NCI-H2196 treated with DMSO at 0.1 percent for 48 hours (cell line): ENCODE data around the gene CSRNP3.

ENCODE experiments used
- DNase-seq: peaks from one replicate; lab custom pipeline; 2025; ENCODE audit not compliant: unreplicated experiment; lab: John Stamatoyannopoulos, UW

CSRNP3 gene

DNA sequence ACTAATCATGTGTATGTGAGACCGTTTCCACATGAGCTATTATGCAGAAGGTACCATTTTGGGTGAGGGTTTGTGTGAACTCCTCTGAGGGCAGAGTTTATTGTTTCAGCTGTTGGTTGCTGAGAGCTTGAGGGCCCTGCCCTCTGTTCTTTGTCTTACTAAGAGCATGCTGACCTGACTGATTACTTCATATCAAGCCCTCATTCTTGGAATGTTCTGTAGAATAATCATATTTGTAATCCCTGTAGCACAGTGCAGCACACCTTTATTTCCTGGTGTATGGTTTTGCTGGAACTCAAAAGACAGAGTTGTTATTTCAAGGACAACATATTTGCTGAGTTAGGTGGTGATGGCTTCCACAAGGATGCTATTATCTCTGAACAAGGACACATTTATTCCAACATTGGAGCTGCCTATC is 206.1 kb downstream of the CSRNP3 start:
- no peak for DNase-seq

DNA sequence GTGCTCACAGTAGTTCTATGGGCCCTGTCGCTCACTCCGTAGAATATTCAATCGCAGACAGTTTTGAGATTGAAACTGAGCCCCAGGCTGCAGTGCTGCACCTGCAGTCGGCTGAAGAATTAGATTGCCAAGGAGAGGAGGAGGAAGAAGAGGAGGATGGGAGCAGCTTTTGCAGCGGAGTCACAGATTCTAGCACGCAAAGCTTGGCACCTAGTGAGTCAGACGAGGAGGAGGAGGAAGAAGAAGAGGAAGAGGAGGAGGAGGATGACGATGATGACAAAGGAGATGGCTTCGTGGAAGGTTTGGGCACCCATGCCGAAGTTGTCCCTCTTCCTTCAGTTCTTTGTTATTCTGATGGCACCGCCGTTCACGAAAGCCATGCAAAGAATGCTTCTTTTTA is 209.4 kb downstream of the CSRNP3 start:
- no peak for DNase-seq

DNA sequence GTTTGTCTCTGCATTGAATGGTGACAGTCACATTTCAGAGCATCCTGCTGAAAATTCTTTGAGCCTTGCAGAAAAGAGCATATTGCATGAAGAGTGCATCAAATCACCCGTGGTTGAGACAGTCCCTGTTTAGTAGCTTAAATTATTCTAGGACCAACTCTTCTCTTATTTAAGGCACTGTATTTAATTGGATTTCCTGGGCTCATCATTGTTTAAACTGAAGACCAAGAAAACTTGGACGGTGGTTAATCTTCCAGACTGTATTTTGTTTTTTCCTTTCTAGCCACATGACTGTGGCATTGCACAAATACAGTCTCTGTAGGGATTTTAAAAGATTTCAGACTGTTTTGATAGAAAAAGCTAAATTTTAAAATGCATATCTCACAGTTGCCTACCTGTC is 210.1 kb downstream of the CSRNP3 start:
- DNase-seq = no peak

GRCh38 chr2:165681841-165682240 is 212.3 kb downstream of the CSRNP3 start:
- peak; percentile 41 for DNase-seq

- no peak for DNase-seq
These were observed 213.0 kb downstream of the CSRNP3 start for GRCh38 chr2:165682546-165682945.

- DNase-seq = no peak
These were observed 217.3 kb downstream of the CSRNP3 start for GRCh38 chr2:165686800-165687199.

GRCh38 chr2:165687426-165688002 is 218.0 kb downstream of the CSRNP3 start:
- no peak for DNase-seq

- no peak for DNase-seq
These were observed 222.1 kb downstream of the CSRNP3 start for GRCh38 chr2:165691615-165692014.

DNA sequence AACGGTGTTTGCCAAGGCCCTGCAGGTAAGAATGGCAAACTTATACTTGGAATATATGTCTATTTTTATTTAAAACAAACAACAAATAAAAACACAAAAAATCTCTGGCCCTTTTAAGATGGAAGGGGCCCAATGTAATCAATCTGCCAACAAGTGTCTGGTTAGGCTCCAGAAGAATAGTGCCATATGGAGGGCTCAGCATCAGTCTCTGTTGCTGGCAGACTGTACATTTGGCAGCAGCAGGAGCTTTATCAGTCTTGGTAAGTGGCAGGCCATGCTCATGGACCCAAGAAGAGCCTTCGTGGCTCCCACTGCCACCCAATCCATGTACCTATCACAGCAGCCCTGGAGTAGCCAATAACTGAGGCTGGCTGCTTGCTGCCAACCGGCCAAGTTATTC is 223.4 kb downstream of the CSRNP3 start:
- no peak for DNase-seq

DNA sequence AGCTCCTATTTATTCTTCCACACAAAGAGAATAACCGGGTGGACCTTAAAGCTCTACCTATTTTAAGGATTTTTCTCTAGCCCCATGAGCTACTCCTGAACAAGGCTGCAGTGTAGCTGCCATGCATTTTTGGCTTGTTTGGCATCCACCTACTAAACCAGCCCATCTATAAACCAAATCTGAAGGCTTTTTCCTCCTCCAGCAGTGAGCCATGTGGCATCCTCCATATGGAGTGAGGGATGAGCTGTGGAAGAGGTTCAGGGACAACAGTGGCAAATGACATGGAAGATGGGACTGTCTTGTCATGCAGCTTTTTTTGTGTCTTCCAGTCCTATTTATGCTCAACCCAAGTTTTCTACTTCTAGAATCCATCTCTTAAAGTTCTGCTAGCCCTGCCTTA is 224.3 kb downstream of the CSRNP3 start:
- DNase-seq = no peak

- no peak for DNase-seq
These were observed 228.4 kb downstream of the CSRNP3 start for GRCh38 chr2:165697748-165698443.

DNA sequence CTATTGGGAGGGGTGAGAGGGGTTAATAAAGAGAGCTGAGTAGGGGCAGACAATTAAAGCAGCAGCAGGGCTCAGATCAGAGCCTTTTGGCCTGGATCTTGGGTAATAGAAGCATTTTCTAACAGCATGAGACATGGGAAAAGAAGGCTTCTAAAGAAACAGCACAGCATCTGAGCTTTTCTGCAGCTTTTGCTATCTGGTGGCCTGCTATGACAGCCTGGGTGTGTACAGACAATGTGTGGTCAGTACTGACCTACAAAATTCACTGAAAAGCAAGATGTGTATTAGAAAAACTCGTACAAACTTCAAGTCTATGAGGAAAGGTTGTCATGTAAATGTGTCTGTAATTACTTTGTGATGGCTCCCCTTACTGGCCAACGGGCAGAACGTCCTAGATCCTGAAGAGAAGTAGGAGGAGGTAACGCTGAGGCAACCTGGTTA is 229.0 kb downstream of the CSRNP3 start:
- DNase-seq = peak; percentile 49

- DNase-seq = no peak
These were observed 230.4 kb downstream of the CSRNP3 start for GRCh38 chr2:165699946-165700345.

GRCh38 chr2:165700531-165700930 is 231.0 kb downstream of the CSRNP3 start:
- DNase-seq = no peak

DNA sequence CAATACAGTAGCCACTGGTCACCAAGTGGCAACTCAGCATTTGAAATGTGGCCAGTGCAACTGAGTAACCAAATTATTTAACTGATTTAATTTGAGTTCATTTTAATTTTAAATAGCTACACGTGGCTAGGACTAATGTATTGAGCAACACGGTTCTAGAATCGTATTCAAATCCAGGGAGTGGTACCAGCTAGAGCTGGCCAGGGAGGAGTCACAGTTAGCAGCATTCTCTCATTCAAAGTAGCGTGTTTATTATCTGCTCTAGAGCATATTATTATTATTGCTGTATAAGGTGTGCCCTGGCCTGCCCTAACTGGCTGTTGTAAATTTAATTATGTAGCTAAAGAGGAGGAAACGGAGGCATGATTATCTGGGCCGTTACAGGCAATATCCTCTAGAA is 231.6 kb downstream of the CSRNP3 start:
- DNase-seq = no peak

DNA sequence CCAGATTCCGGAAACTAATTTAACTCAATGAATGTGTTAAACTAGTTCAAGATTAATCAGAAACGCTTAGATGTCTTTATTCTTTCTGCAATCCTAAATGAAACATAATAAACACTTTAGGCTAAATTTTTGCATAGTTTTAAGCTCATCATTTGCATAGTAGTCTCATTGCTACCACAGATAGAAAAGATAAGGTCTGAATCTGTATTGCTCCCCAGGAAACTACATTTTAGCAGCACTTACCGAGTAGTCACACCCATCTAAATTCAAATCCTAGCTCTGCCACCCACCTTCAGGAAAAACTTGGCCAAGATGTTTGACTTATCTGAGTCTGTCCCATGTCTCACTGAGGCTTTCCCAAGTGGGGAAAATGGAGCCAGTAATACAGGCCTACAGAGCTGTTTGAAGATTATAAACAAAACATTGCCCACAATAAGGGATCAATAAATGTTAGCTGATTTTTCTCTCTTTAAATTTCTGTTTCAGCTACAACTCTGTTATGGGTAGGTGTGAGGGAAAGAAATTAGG is 237.5 kb downstream of the CSRNP3 start:
- DNase-seq = no peak

DNA sequence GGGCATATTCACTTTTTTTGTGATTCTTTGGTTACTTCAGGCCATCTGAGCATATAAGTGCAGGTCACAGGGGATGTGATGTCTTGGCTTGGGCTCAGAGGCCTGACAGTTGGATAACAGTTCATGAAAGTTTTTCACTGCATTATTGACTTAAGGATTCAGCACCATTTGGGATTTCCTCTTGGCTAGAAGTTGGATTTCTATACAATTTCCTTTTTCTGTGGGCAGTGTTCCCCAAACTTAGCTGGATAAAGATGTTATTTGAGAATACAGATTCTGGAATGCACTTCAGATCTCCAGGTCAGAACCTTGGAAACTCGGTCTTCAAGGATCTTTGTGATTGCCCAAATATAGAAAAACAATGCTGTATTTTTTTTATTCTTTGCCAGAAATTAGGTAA is 246.6 kb downstream of the CSRNP3 start:
- no peak for DNase-seq

DNA sequence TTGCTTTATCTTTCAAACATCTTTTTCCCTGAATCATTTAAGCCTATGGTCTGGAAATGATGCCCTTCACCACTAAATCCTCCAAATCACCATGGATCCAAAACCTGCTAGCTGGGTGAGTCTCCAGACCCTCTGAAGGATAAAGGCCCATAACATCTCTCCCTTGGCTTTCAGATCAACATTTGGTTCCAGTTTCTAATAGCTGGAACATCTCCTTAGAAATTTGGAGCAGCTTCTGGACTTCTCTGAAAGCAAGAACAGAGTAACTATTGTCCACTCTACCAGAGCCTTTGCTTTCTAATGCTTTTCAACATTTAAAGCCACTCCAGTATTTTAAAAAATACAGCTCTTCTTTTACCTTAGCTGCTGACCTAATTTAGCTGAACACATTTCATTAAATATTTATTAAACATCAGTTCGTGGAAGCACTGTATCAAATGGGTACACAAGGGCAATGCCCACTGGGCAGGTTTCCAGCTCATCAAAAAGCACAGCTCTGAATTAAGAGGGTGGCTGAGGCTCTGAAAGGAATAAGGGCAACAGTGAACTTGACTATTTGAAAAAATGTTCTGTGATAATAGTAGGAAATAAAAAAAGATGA is 249.2 kb downstream of the CSRNP3 start:
- DNase-seq = no peak

DNA sequence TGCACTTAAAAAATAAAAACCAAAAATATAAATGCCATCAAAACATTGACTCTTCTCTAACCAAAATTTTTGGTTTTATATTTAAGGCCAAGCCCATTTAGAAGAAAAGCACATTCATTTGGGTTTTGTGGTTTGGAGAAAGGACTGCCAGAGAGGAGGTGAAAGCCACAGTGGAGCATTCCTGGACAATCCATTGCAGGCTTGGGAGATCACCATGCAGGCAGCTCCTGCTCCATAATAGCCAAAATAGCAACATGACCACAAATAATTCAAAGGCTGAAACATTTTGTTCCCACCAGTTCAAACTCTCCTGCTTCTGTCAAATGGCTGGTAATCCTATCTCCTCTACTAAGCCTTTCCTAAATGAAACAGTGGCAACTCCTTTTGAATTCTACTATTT is 251.0 kb downstream of the CSRNP3 start:
- no peak for DNase-seq

- DNase-seq = no peak
These were observed 255.9 kb downstream of the CSRNP3 start for GRCh38 chr2:165725421-165725820.
